ENCODE measurements around the gene STK11. TPM values are rescaled to one million over a fixed set of nuclear protein-coding genes. Genes with fewer than 3 reads are reported as not detected.

The STK11 gene
- total and polyA plus RNA-seq, 2 experiments from 2014 or later: 19.4 to 96.5 TPM

- peaks cover 50% of the 10 kb centered on the region for H3K79me2 ChIP-seq (replicated peaks; ENCODE audit: insufficient read depth)
- Mint-ChIP-seq H3K27ac (peak overlapping the region; percentile 74), H3K9me3 (no peaks in the 10 kb centered on the region; the same call in 1 of the 3 replicates), H3K4me1 (peaks cover 40% of the 10 kb centered on the region), H3K27me3 (ENCODE audit: insufficient read depth, low read depth, poor library complexity) (peaks cover 29% of the 10 kb centered on the region), H3K4me3 (peak overlapping the region; percentile 14; the same call in 1 of the 3 replicates), H3K36me3 (ENCODE audit: low read depth) (peaks cover 74% of the 10 kb centered on the region)
- peaks cover 56% of the 10 kb centered on the region for H3F3A ChIP-seq (replicated peaks; ENCODE audit: low read depth)
- no peaks in the 10 kb centered on the region for H3K9me2 ChIP-seq (ENCODE audit: insufficient read depth)
- no peak overlapping the region for H2AFZ ChIP-seq
- peaks cover 25% of the 10 kb centered on the region for H3K4me1 ChIP-seq (ENCODE audit: insufficient read depth)
- H3K4me3 ChIP-seq: no peak overlapping the region
- H4K20me1 ChIP-seq (replicated peaks; ENCODE audit: insufficient read depth): peaks cover 35% of the 10 kb centered on the region
- ATAC-seq (no peak), DNase-seq (ENCODE audit: low spot score) (no peak)
- H3K36me3 ChIP-seq (ENCODE audit: insufficient read depth): peaks cover 19% of the 10 kb centered on the region
- no peak overlapping the region for H3K4me2 ChIP-seq
- TF ChIP-seq ZNF331 (CRISPR knock-in tag; IDR thresholded peaks at IDR 0.05; ENCODE audit: low read depth) (no peak), CREB1 (CRISPR knock-in tag; IDR thresholded peaks at IDR 0.05; ENCODE audit: low read depth) (no peak), JUNB (IDR thresholded peaks at IDR 0.05; ENCODE audit: unreplicated experiment) (no peak), STAT1 (IDR thresholded peaks at IDR 0.05; ENCODE audit: unreplicated experiment) (no peak), POLR2AphosphoS5 (IDR thresholded peaks at IDR 0.05; ENCODE audit: low read depth) (no peak; the same call in 1 of the 2 replicates), ETS1 (IDR thresholded peaks at IDR 0.05) (no peak), ZNF114 (CRISPR knock-in tag; IDR thresholded peaks at IDR 0.05) (no peak), NANOG (IDR thresholded peaks at IDR 0.05; ENCODE audit: borderline replicate concordance) (no peak), EZH2 (IDR thresholded peaks at IDR 0.05; ENCODE audit: low read depth, unreplicated experiment) (no peak), EZH2phosphoT487 (IDR thresholded peaks at IDR 0.05; ENCODE audit: unreplicated experiment) (no peak)
- TF ChIP-seq, protein P1, sequence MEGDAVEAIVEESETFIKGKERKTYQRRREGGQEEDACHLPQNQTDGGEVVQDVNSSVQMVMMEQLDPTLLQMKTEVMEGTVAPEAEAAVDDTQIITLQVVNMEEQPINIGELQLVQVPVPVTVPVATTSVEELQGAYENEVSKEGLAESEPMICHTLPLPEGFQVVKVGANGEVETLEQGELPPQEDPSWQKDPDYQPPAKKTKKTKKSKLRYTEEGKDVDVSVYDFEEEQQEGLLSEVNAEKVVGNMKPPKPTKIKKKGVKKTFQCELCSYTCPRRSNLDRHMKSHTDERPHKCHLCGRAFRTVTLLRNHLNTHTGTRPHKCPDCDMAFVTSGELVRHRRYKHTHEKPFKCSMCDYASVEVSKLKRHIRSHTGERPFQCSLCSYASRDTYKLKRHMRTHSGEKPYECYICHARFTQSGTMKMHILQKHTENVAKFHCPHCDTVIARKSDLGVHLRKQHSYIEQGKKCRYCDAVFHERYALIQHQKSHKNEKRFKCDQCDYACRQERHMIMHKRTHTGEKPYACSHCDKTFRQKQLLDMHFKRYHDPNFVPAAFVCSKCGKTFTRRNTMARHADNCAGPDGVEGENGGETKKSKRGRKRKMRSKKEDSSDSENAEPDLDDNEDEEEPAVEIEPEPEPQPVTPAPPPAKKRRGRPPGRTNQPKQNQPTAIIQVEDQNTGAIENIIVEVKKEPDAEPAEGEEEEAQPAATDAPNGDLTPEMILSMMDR (conservative IDR thresholded peaks at IDR 0.05; ENCODE audit: low read depth in 2 of 2): no peak
- TF ChIP-seq, protein P2, sequence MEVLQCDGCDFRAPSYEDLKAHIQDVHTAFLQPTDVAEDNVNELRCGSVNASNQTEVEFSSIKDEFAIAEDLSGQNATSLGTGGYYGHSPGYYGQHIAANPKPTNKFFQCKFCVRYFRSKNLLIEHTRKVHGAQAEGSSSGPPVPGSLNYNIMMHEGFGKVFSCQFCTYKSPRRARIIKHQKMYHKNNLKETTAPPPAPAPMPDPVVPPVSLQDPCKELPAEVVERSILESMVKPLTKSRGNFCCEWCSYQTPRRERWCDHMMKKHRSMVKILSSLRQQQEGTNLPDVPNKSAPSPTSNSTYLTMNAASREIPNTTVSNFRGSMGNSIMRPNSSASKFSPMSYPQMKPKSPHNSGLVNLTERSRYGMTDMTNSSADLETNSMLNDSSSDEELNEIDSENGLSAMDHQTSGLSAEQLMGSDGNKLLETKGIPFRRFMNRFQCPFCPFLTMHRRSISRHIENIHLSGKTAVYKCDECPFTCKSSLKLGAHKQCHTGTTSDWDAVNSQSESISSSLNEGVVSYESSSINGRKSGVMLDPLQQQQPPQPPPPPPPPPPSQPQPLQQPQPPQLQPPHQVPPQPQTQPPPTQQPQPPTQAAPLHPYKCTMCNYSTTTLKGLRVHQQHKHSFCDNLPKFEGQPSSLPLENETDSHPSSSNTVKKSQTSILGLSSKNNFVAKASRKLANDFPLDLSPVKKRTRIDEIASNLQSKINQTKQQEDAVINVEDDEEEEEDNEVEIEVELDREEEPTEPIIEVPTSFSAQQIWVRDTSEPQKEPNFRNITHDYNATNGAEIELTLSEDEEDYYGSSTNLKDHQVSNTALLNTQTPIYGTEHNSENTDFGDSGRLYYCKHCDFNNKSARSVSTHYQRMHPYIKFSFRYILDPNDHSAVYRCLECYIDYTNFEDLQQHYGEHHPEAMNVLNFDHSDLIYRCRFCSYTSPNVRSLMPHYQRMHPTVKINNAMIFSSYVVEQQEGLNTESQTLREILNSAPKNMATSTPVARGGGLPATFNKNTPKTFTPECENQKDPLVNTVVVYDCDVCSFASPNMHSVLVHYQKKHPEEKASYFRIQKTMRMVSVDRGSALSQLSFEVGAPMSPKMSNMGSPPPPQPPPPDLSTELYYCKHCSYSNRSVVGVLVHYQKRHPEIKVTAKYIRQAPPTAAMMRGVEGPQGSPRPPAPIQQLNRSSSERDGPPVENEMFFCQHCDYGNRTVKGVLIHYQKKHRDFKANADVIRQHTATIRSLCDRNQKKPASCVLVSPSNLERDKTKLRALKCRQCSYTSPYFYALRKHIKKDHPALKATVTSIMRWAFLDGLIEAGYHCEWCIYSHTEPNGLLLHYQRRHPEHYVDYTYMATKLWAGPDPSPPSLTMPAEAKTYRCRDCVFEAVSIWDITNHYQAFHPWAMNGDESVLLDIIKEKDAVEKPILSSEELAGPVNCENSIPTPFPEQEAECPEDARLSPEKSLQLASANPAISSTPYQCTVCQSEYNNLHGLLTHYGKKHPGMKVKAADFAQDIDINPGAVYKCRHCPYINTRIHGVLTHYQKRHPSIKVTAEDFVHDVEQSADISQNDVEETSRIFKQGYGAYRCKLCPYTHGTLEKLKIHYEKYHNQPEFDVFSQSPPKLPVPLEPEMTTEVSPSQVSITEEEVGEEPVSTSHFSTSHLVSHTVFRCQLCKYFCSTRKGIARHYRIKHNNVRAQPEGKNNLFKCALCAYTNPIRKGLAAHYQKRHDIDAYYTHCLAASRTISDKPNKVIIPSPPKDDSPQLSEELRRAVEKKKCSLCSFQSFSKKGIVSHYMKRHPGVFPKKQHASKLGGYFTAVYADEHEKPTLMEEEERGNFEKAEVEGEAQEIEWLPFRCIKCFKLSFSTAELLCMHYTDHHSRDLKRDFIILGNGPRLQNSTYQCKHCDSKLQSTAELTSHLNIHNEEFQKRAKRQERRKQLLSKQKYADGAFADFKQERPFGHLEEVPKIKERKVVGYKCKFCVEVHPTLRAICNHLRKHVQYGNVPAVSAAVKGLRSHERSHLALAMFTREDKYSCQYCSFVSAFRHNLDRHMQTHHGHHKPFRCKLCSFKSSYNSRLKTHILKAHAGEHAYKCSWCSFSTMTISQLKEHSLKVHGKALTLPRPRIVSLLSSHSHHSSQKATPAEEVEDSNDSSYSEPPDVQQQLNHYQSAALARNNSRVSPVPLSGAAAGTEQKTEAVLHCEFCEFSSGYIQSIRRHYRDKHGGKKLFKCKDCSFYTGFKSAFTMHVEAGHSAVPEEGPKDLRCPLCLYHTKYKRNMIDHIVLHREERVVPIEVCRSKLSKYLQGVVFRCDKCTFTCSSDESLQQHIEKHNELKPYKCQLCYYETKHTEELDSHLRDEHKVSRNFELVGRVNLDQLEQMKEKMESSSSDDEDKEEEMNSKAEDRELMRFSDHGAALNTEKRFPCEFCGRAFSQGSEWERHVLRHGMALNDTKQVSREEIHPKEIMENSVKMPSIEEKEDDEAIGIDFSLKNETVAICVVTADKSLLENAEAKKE (CRISPR knock-in tag; IDR thresholded peaks at IDR 0.05): no peak
- TF ChIP-seq, protein P3, sequence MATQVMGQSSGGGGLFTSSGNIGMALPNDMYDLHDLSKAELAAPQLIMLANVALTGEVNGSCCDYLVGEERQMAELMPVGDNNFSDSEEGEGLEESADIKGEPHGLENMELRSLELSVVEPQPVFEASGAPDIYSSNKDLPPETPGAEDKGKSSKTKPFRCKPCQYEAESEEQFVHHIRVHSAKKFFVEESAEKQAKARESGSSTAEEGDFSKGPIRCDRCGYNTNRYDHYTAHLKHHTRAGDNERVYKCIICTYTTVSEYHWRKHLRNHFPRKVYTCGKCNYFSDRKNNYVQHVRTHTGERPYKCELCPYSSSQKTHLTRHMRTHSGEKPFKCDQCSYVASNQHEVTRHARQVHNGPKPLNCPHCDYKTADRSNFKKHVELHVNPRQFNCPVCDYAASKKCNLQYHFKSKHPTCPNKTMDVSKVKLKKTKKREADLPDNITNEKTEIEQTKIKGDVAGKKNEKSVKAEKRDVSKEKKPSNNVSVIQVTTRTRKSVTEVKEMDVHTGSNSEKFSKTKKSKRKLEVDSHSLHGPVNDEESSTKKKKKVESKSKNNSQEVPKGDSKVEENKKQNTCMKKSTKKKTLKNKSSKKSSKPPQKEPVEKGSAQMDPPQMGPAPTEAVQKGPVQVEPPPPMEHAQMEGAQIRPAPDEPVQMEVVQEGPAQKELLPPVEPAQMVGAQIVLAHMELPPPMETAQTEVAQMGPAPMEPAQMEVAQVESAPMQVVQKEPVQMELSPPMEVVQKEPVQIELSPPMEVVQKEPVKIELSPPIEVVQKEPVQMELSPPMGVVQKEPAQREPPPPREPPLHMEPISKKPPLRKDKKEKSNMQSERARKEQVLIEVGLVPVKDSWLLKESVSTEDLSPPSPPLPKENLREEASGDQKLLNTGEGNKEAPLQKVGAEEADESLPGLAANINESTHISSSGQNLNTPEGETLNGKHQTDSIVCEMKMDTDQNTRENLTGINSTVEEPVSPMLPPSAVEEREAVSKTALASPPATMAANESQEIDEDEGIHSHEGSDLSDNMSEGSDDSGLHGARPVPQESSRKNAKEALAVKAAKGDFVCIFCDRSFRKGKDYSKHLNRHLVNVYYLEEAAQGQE (IDR thresholded peaks at IDR 0.05; ENCODE audit: unreplicated experiment): no peak
- H3K27ac ChIP-seq (ENCODE audit: low read depth): 0 out of 2 replicates have a peak overlapping the region, but pooled peaks have one; percentile 55
- H3K27me3 ChIP-seq (ENCODE audit: insufficient read depth): no peaks in the 10 kb centered on the region
Measured at GRCh38 chr19:1254530-1255185, 49.1 kb downstream of the STK11 start.

Measured in GM23338 (cell line).